GM18951 (cell line): Measurements from ENCODE around the gene CDK14.

Source experiments
- POLR2A ChIP-seq: IDR thresholded peaks from 4 replicates; pipeline ENCODE4 v1.6.1; 2011; ENCODE audit warnings: mild to moderate bottlenecking; ENCODE audit not compliant: insufficient read length, insufficient read depth; ENCODE audit errors: extremely low read depth
- in situ Hi-C: fragments of 300-500 bp; cut with MboI; formaldehyde crosslinking; loops from one replicate; pipeline ENCODE4 v1.12.0; 2022; ENCODE audit warnings: low sequenced_read_pairs, mixed read lengths, inconsistent platforms; ENCODE audit not compliant: unreplicated experiment

CDK14 gene

DNA sequence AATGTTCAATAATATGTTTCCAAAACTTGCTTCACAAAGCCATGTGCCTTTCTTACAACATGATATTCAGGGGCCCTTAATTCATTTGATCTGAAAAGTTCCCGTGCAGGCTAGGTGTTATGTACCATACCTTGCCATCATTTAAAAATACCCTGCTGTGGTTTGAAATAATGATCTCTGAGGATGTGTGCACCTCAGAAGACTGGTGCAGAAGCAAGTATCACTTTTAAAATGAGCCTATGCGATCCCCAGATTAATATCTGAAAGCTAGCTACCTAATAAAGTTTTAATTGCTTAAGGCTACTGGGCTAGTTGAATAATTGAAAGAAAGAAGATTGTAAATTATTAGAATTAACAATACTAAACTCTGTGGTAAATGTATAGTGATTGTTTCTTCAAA is 262.4 kb downstream of the CDK14 start:
- in situ Hi-C loops = no loop called here

DNA sequence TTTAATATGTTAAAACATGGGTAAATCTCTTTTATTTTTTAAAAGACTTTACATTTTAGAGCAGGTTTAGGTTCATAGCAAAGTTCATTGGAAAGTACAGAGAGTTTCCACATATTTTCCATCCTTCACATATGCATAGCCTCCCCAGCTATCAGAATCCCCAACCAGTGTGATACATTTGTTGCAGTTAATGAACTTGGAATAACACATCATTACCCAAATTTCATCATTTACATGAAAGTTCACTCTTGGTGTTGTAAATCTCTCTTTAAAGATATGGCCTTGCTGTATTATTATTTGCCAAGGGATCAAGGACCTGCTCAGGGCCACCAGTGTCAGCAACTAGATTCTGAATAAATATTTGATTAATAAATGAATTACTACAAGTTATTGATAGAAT is 263.4 kb downstream of the CDK14 start:
- no peak for TF ChIP-seq POLR2A
- in situ Hi-C loops = no loop called here

More for the DNA sequence above, 262.4 kb downstream of the CDK14 start:
- TF ChIP-seq POLR2A = no peak

DNA sequence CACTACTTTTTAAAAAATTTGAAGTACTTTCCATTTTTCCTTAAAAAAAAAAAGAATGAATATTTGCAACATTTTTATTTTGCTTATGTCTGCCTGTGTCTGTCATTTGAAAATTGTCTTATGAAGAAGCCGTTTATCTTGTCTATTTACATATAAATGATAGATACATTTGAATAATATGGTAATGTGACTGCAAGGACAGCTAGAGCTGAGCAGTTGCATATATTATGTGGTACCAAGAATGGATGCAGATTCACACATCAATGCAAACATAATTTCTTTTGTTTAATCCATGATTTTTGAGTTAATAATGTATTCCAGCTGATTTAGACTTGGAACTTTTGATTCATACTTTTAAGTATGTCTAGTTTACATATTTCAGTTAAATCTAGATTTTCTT is 268.0 kb downstream of the CDK14 start:
- in situ Hi-C loops = no loop called here

DNA sequence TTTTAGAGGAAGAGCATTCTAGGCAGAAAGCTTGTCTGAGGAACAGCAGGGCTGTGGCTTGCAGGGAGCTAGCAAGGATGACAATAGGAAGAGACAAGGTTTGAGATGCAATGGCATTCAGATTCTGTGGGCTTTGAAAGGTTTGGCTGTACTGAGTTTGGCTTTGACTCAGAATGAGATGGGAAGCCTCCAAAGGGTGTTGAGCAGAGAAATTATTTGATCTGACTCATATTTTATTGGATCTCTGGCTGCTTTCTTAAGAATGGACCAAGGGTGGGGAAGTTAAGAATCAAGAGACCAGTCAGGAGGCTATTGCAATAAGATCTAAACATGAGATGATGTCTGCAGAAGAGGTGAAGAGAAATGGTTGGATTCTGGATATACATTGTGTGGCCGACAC is 273.2 kb downstream of the CDK14 start:
- no peak for TF ChIP-seq POLR2A
- in situ Hi-C loops = no loop called here

More for the DNA sequence above, 268.0 kb downstream of the CDK14 start:
- no peak for TF ChIP-seq POLR2A

DNA sequence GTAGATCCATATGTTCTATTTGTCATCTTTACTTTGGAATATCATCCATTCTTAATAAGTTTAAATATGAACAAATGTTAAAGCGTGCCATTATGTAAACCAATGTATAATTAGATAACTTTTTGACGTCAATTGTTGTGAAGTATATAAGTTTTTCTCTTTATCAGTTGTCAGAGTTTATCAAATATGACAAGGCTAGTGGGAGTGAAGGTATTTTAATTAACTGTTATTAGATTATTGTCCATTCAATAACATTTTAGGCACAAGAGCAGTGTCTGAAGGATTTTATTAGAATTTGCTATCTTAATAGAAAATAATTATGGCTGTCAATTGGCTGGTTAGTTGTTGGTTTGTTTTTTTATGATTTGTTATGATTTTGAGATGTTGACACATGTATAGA is 280.6 kb downstream of the CDK14 start:
- no peak for TF ChIP-seq POLR2A
- in situ Hi-C loops = no loop called here

DNA sequence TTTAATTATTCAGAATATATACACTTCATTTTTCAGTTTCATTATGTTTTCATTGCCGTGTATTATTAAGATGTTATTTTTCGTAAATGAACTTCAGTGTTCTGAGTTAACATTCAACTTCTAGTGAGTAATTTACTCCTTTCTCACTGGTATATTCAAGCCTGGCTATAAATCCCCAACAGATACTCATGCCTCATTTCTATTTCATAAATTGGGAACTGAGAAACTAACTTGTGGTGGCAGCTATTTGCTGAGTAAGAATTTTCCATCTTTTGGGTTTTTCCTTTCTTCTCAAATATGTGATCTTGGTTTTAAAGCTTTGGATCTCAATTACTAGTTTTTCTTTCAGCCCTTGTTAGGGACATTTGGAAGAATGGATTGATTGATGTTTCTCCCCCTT is 281.1 kb downstream of the CDK14 start:
- TF ChIP-seq POLR2A = no peak
- in situ Hi-C loops = no loop called here

DNA sequence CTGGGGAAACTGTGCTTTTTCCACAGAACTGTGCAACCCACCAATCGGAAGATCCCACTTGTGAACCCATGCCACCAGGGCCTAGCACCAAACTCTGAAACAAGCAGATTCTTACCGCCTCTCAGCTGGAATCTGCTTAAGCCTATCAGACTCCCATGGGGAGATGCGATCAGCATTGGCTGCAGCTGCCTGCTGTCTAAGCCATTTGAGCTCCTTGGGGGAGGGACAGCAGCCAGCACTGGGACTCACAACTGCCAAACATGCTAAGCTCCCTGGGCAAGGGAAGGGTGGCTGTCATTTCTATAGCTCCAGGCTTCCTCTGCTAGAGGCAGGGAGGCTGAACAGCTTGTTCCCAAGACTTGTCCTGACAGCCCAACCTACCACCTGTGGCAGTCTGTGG is 283.8 kb downstream of the CDK14 start:
- no peak for TF ChIP-seq POLR2A
- in situ Hi-C loops = no loop called here

DNA sequence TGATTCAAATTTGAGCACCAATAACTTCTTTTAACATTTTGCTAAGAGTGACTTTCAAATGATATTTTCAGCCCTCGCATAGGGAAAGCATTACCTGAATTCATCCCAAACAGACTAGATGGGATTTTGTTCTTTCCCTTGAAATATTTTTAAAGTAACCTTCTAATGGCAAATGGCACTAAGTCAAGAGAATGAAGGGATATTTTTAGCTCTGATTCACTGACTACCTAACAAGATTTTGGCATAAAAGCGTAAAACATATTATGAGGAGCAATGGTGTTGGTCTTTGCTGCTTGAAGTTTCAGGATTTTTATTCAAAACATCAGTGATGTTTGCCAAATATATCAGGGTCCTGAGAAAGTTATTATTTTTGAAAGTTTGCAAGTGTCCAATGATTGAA is 290.3 kb downstream of the CDK14 start:
- in situ Hi-C loops = no loop called here

DNA sequence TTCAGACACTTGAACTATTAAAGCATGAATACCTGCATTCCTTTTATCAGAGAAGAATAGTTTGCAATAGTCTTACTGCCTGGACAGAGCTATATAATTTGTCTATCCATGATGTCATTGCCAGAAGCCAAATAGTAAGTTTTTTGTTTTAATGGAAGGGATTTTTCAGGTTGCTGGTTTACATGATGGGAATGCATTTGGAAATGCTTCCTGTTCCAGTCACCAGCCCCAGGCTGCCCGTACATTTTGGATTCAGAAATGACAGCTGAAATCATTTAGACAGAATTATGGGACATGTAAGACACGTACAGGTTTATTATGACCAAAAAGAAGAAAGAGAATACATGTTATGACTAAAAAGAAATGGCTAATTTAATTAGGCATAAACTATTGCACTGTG is 293.1 kb downstream of the CDK14 start:
- no peak for TF ChIP-seq POLR2A
- in situ Hi-C loops = no loop called here

More for the DNA sequence above, 290.3 kb downstream of the CDK14 start:
- no peak for TF ChIP-seq POLR2A

DNA sequence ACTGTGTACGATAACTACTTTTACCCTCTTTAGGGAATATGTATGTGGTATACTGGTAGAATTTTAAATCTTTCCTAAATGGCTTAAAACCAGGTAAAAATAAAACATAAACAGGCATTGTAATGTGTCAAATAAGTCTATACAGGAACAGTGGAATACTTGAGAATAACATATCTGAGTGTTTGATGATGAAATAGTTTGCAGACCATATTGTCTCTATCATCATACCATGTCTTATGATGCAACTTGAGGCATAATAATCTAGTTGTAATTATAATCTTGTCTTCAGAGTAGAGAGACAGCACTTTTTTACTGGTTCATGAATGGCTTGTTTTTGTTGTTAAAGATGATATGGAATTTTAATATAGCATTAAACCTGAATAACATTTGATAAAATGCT is 293.5 kb downstream of the CDK14 start:
- no peak for TF ChIP-seq POLR2A
- in situ Hi-C loops = no loop called here

DNA sequence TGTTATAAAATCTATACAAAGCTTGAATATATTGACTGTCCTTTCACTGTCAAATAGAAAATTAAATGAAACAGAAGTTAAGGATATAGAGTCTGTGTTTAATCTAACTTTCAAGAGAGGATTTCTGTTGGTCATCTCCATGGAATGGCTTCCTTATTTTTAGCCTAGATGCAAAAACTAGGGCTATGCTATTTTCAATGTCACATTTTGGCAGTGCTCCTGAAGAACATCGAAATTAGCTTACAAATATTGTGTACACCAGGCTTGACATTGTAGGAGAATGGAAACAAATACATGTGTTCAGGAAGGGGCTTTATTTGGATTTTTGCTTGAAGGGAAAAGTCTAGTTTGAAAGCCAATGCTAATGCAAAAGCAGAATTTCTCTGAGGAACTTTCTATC is 295.4 kb downstream of the CDK14 start:
- TF ChIP-seq POLR2A = no peak
- in situ Hi-C loops = no loop called here

DNA sequence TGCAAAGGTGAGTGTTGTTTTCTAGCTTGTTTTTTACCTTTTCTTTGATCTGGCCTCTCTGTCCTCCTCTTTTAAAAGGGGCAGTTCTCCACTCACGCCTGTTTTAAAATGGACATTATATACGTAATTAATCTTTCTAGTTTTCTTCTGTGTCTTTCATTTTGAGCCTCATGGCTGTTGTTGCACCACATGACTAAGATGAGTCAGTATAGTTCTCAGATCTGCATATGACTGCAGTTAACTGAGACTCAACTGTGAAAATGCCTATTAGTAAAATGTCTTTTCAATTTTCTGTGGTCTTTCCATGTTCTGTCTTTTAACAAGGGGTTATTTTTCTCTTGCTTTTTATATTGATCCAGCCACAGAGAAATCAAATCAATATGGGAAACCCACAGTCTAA is 296.1 kb downstream of the CDK14 start:
- in situ Hi-C loops = no loop called here
- TF ChIP-seq POLR2A = no peak

DNA sequence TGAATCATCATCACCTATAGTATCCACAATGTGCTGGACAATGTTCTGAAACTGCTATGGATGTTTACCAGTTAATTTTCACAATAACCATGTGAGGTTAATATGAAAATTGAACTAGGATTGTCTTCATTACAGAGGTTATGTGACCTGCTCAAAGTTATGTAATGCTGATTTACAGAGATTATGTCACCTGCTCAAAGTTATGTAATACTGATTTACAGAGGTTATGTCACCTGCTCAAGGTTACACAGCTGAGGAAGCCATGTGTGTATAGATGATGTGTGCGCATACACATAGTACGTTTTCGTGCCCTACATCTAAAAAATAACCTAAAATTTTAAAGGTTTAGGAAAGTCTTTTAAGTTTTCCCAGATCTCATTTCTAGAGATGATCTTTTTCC is 298.0 kb downstream of the CDK14 start:
- TF ChIP-seq POLR2A = no peak
- in situ Hi-C loops = no loop called here

DNA sequence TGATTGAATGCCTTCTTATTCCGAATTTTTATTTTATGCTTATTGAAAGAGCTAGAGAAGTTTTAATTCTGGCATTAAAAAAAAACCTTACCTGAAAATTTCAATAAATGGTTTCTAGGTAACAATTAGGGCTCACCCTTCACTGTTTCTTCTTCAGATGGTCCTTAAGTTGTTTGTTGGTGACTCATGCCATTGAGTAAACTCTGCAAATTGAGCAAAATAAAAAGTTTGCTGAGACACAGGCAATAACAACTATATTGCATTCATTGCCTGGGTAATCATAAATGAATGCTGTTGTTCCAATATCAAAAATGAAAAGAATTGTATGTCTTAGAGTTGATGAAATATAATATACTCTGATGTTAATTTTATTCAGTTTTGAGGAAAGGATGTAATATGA is 300.3 kb downstream of the CDK14 start:
- in situ Hi-C loops = no loop called here
- no peak for TF ChIP-seq POLR2A

DNA sequence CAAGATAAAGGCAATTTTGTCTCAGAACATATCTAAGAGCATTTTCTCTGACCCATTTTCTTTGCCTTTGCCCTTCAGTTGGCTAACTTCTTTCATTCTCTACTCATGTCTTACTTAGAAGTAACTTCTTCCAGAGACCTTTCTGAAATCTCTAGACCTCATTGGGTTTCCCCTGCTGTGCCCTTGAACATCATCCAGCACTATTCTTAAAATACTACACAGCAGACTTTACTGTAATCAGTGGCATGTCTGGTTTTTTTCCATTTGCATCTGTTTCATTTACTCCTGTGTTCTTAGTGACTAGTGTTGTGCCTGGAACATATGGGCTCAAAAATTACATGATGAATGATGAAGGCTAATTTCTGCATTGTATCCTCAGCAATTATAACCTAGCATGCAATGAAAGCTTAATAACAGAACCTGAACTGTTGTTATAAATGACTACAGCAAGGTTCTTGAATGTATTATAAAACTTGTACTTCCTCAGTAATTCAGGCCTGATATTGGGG is 301.9 kb downstream of the CDK14 start:
- no peak for TF ChIP-seq POLR2A
- in situ Hi-C loops = no loop called here
